ENCODE results near the gene HTT.
A peak's percentile ranks its signal among the peaks of the same experiment; 100 is the strongest.

Gene HTT

DNA sequence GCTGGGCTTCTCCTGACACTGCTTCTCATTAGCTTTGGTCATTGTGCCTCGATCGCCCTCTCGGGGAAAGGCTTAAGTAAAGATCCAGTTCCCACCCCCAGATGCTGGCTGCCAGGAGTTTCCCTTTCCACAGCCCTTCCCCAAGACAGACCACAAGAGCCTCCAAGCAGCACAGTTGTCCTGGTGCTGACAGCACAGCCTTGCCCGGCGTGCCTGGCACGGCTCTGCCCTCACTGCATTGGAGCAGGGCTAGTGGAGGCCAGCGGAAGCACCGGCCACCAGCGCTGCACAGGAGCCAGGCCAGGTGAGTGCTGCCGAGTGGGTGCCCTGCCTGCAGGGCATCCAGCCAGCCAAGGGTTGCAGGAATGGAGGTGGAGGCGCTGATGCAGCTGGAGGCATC lies 164.8 kb downstream of the HTT start:
- no peak overlapping the region for H3K4me3 ChIP-seq (ENCODE audit: low read depth, low read length)
- no peak for DNase-seq (ENCODE audit: low read depth)

DNA sequence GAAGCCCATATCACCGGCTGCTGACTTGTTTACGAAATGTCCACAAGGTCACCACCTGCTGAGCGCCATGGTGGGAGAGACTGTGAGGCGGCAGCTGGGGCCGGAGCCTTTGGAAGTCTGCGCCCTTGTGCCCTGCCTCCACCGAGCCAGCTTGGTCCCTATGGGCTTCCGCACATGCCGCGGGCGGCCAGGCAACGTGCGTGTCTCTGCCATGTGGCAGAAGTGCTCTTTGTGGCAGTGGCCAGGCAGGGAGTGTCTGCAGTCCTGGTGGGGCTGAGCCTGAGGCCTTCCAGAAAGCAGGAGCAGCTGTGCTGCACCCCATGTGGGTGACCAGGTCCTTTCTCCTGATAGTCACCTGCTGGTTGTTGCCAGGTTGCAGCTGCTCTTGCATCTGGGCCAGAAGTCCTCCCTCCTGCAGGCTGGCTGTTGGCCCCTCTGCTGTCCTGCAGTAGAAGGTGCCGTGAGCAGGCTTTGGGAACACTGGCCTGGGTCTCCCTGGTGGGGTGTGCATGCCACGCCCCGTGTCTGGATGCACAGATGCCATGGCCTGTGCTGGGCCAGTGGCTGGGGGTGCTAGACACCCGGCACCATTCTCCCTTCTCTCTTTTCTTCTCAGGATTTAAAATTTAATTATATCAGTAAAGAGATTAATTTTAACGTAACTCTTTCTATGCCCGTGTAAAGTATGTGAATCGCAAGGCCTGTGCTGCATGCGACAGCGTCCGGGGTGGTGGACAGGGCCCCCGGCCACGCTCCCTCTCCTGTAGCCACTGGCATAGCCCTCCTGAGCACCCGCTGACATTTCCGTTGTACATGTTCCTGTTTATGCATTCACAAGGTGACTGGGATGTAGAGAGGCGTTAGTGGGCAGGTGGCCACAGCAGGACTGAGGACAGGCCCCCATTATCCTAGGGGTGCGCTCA lies 165.8 kb downstream of the HTT start:
- no peak overlapping the region for H3K4me3 ChIP-seq (ENCODE audit: low read depth, low read length)
- DNase-seq (ENCODE audit: low read depth), result no peak

DNA sequence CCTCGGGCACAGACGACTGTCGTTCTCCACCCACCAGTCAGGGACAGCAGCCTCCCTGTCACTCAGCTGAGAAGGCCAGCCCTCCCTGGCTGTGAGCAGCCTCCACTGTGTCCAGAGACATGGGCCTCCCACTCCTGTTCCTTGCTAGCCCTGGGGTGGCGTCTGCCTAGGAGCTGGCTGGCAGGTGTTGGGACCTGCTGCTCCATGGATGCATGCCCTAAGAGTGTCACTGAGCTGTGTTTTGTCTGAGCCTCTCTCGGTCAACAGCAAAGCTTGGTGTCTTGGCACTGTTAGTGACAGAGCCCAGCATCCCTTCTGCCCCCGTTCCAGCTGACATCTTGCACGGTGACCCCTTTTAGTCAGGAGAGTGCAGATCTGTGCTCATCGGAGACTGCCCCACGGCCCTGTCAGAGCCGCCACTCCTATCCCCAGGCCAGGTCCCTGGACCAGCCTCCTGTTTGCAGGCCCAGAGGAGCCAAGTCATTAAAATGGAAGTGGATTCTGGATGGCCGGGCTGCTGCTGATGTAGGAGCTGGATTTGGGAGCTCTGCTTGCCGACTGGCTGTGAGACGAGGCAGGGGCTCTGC lies 166.5 kb downstream of the HTT start:
- H3K4me3 ChIP-seq (ENCODE audit: low read depth, low read length), result no peak overlapping the region
- DNase-seq (ENCODE audit: low read depth), result no peak

DNA sequence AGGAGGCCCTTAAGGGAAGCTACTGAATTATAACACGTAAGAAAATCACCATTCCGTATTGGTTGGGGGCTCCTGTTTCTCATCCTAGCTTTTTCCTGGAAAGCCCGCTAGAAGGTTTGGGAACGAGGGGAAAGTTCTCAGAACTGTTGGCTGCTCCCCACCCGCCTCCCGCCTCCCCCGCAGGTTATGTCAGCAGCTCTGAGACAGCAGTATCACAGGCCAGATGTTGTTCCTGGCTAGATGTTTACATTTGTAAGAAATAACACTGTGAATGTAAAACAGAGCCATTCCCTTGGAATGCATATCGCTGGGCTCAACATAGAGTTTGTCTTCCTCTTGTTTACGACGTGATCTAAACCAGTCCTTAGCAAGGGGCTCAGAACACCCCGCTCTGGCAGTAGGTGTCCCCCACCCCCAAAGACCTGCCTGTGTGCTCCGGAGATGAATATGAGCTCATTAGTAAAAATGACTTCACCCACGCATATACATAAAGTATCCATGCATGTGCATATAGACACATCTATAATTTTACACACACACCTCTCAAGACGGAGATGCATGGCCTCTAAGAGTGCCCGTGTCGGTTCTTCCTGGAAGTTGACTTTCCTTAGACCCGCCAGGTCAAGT lies 167.5 kb downstream of the HTT start:
- H3K4me3 ChIP-seq (ENCODE audit: low read depth, low read length), result no peak overlapping the region
- DNase-seq (ENCODE audit: low read depth), result peak; percentile 55

DNA sequence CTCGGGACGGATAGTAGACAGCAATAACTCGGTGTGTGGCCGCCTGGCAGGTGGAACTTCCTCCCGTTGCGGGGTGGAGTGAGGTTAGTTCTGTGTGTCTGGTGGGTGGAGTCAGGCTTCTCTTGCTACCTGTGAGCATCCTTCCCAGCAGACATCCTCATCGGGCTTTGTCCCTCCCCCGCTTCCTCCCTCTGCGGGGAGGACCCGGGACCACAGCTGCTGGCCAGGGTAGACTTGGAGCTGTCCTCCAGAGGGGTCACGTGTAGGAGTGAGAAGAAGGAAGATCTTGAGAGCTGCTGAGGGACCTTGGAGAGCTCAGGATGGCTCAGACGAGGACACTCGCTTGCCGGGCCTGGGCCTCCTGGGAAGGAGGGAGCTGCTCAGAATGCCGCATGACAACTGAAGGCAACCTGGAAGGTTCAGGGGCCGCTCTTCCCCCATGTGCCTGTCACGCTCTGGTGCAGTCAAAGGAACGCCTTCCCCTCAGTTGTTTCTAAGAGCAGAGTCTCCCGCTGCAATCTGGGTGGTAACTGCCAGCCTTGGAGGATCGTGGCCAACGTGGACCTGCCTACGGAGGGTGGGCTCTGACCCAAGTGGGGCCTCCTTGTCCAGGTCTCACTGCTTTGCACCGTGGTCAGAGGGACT lies 168.8 kb downstream of the HTT start:
- DNase-seq (ENCODE audit: low read depth), result no peak
- no peak overlapping the region for H3K4me3 ChIP-seq (ENCODE audit: low read depth, low read length)

DNA sequence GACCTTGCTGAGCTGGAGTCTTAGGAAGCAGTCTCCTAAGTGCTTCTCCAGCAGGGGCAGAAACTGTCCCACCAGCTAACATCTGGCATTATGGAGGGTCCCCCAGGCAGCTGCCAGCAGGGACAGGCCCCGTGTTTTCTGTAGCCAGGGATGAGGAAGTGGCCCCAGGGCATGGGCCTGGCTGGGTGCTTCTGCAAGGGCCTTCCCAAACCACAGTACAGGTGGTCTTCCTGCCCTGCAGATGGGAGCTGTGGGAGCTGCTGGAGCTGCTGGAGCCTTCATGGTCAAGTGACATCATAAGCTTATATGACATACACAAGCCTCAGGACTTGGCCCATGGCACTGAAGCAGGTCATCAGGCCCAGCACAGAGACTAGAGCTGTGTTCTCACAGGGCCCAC lies 169.5 kb downstream of the HTT start:
- DNase-seq (ENCODE audit: low read depth), result no peak

DNA sequence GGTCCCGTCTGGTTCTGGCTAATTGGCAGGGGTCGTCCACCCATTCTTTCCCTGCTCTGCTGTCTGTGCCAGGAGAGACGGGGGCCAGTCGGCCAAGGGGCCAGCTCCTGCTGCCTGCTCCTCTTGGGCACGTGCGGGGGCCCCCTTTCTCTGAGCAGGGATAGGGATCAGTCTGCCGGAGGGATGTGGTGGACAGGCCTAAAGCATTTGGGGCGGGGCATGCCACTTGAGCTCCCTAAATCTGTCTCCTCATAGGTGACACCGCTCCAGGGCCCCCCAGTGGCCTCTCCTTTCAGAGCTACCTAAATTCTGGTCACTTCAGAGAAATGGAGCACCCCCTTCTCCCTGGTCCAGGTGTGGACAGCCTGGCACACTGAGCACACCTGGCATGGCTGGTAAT lies 170.3 kb downstream of the HTT start:
- no peak for DNase-seq (ENCODE audit: low read depth)

More for the DNA sequence above, 169.5 kb downstream of the HTT start:
- H3K4me3 ChIP-seq (ENCODE audit: low read depth, low read length), result no peak overlapping the region

DNA sequence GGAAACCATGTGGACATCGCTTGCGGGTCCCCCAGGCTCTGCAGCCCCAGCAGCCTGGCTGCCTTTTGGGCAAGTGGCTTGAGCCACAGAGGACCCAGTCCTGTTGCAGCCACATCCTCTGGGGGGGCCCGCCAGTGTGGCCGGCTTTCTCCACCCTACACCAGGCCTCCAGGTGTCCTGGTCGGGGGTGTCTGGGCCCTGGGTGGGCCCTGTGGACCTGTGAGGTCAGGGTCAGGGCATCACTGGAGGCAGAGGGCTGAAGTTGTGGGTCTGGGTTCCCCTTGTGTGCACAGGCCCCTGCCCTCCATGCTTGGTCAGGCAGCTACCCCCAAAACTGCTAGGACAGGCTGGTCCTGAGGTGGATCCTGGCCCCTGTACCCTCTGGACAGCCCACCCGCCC lies 171.2 kb downstream of the HTT start:
- DNase-seq (ENCODE audit: low read depth), result no peak
- no peak overlapping the region for H3K4me3 ChIP-seq (ENCODE audit: low read depth, low read length)

More for the DNA sequence above, 170.3 kb downstream of the HTT start:
- H3K4me3 ChIP-seq (ENCODE audit: low read depth, low read length), result no peak overlapping the region

DNA sequence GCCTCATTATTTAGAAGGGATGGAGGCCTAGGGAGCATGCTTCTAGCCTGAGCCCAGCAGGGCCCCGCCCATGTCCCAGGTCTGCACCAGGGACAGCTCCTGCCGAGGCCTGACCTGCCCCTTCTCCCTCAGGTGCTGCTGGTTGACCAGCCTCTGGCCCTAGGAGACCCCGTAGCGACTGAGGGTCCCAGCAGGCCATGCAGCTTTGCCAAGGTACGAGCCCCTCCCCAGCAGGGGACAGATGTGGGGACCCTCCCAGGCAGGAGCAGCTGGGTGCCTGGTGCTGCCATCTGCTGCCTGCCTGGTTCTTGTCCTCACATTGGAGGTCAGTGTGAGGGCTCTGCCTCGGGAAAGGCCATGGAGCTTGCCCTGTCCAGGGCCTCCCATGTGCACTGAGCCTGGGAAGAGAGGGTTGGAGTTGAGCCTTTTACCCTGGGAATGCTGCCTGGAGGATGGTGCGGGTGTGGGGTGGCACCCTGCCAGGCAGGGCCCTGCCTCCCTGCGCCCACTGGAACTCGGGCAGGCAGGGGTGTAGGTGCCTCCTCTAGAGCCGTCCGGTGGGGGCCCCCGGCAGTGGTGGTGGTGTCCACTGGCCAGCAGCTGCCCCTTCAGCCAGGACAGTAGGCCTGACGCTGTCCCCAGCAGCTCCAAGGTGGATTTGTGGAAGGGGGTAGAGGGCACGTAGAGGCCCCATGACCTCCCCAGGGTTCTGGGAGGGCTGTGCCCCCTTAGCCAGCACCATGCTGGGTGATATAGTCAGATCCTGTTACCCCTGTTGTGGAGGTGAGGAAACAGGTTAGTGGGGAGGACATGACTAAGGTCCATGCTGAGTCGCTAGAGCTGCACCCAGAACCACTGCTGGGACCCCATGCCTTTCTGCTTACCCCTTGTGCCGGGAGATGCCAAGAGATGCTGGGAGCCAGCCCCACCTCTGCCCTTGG lies 172.2 kb downstream of the HTT start:
- no peak for DNase-seq (ENCODE audit: low read depth)
- H3K4me3 ChIP-seq (ENCODE audit: low read depth, low read length), result no peak overlapping the region

DNA sequence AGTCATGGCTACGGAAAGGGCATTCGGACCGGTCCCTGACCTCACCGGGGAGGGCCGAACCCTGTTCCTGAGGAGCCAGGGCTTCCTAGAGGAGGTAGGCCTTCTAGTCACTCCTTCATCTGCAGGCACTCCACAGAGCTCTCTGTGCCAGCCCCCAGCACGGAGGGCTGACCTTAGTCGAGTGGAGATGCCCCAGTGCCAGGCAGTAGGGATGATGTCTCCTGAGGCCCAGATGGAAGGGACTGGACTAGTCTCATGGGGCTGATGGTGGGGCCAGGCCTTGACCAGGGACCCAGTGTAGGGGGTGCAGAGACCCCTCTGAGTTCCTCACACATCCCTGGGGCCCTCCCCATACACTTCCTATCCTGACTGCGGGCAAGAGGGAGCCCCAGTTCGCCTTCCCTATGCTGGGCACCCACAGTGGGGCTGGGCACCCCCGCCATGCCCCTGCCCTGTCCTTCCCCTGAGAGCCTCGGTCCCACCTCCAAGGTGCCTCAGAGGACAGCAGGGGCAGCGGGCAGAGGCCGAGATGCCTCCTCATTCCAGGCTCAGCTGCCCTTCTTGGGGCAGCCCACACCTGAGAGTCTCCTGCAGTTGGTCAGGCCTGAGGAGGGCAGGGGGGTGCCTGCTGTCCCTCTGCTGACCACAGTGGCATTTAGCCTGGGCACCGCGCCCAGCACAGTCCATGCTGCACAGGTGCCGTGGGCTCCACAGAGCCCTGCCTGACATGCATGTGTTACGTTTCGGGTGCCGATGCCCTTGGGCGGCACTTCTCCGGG lies 173.1 kb downstream of the HTT start:
- no peak for DNase-seq (ENCODE audit: low read depth)
- H3K4me3 ChIP-seq (ENCODE audit: low read depth, low read length), result no peak overlapping the region

DNA sequence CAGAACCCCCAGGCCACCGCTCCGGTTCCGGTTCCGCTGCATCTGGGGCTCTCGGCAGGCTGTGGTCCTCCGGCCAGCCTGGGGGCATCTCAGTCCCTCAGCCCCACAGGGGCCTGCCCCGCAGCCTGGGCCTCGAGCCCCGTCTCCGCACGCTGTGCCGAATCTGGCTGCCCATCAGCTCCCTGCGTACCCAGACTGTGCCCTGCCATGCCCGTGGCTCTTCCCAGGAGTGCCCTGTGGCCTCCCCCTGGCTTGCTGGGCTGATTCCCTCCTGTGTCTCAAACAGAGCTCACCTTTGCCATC lies 173.6 kb downstream of the HTT start:
- H3K4me3 ChIP-seq (ENCODE audit: low read depth, low read length), result no peak overlapping the region
- DNase-seq (ENCODE audit: low read depth), result no peak

DNA sequence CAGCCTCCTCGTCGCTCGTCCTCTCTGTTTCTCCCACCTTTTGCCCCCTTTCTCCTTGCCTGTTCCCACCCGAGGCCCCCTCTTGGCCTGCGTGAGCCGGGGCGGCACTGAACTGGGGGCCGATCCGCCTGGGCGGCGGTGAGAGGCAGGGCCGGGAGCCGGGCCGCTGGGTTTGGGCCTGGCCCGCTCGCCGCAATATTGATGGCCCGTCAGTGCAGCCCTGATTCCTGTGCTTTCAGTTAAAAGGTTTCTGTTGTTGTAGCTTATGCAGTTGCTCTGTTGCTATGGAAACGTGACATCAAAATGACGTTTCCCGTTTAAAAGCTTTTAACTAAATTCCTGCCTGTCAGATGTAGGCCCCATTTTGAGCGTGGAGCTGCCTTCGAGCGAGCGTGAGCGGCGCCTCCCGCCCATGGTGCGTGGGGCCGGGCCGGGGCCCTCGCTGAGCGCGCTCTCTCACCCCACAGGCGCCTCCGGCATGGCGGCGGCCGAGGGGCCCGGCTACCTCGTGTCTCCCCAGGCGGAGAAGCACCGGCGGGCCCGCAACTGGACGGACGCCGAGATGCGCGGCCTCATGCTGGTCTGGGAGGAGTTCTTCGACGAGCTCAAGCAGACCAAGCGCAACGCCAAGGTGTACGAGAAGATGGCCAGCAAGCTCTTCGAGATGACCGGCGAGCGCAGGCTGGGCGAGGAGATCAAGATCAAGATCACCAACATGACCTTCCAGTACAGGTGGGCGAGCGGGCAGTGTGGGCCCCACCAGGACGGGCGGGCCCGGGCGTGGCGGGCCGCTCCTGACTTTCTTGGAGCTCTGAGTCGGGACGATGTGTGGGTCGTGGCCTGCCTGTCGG lies 174.6 kb downstream of the HTT start, which contains the start of gene MSANTD1:
Gene MSANTD1 (plus strand): TSS at position 349 of the 851 bp plus-strand sequence. CDS start 64 bp downstream, at position 413.
- DNase-seq (ENCODE audit: low read depth), result no peak
- H3K4me3 ChIP-seq (ENCODE audit: low read depth, low read length), result no peak within 1 kb of the TSS

DNA sequence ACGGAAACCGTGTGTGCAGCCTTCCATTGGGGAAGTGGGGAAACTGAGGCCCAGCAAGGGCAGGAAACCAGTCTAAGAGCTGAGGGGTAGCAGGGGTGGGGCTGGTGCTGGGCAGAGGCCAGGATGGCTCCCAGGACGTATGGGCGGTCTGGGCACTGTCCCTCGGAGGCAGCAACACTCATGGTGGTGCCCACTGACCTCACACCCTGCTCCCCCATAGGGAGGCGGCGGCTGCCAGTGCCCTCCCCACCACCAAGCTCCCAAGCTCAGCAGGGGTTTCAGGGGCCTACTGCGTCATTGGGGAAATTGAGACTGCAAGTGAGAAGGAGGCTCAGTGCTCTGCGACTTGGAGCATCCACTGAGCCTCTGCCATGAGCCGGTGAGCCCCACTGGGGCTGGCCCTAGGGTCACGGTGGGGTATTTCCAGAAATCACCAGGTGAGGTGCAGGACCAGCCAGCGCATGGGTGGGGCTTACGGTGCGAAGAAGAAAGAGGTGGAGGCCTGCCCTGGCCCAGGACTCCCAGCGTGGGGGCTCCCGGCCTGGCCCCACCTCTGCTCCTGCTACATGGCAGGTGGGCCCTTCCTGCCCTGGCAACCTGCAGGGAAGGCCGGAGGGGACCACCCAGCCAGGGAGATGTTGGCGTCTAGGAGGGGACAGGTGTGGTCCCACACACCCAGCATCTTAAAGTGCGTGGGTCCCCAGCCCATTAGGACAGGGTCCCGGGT lies 175.4 kb downstream of the HTT start:
- no peak overlapping the region for H3K4me3 ChIP-seq (ENCODE audit: low read depth, low read length)
- DNase-seq (ENCODE audit: low read depth), result no peak

DNA sequence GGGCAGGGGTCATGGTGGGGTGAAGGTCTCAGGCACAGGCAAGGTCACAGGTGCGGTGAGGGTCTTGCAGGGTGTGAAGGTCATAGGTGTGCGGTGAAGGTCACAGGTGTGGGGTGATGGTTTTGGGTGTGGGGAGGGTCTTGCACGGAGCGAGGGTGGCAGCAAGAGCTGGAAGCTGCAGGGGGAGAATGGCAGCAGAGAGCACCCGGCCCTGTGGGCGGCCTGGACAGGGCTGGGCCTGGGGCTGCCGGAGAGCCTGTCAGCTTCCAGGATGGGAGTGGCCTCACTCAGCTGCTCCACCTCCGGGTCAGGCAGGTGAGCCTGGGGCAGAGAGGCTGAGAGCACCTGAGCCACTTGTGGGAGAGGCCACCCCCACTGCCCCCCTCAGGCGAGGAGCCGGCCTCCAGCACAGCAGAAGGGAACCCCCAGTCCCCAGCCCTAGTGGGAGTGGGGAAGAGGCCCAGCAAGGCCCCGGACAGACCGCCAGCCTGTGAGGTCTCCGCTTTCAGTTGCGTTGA lies 176.0 kb downstream of the HTT start:
- no peak overlapping the region for H3K4me3 ChIP-seq (ENCODE audit: low read depth, low read length)
- no peak for DNase-seq (ENCODE audit: low read depth)

DNA sequence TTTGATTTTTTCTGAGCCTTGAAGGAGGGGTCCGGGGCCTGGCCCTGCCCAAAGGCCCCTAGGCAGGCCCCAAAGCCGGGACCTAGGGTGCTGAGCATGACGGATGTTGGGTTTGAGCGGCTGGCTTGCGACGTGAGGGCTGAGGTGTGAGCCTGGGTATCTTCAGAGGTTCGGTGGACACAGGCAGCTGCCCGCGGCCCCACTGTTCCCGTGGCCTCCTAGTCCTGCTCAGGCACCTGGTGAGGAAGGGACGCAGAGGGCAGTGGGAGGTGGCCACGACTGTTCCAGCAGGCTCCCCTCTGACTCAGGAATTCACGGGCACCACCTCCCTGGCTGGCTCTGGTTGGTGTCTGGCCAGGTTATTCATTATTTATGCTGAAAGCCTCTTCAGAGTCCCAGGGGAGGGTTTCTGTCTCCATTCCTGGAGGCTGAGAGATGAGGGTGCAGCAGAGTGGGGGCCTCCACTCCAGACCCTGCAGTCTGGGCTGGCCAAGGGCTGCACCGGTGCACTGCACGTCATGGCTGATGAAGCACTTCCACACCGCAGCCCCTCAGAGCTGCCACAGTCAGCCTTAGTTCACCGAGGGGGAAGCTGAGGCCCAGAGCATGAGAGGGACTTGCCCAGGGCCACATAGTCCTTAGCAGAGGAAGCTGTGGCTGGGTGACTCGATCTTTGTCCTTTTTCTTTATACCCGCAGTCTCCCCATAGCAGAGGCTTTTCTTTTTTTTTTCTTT lies 176.6 kb downstream of the HTT start:
- no peak overlapping the region for H3K4me3 ChIP-seq (ENCODE audit: low read depth, low read length)
- DNase-seq (ENCODE audit: low read depth), result no peak
